ENCODE data around the gene CRB2.

DNA sequence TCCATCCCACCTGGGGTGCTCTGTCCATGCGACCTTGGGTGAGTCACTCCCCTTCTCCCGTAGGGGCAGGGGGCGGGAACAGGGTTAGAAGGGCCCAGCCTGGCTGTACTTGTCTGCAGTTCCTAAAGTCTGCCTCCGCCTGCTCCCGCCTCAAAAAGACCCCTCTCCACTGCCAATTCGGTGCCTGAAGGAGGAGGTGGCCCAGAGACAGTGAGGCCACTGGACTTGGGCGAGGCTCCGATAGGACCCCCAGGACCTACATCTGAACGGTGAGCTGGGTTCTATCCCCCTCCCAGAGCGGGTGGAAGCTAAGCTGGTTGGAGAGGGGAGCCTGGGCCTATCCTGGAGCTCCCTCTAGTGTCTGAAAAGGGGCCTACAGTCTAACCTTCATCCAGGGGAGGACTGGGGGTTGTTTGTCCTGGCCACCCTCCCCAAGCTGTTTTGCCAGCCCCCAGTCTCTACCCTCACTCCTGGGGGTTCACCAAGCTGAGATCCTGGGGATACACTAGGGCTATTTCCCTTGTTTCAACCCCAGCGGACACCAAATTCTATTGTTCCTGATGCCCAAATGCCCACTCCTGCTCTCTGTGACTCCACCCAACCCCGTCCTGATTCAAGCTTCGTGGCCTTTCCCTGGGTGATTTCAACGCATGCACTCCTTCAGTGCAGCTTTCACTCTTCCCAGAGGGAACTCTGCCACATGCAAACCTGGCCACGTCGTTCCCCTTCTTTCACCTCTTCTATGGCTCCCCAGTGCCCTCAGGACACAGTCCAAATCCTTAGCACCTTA is 6.1 kb upstream of the CRB2 start:
- TF ChIP-seq POLR2A (IDR thresholded peaks at IDR 0.05) = no peak
- TF ChIP-seq, protein P1, sequence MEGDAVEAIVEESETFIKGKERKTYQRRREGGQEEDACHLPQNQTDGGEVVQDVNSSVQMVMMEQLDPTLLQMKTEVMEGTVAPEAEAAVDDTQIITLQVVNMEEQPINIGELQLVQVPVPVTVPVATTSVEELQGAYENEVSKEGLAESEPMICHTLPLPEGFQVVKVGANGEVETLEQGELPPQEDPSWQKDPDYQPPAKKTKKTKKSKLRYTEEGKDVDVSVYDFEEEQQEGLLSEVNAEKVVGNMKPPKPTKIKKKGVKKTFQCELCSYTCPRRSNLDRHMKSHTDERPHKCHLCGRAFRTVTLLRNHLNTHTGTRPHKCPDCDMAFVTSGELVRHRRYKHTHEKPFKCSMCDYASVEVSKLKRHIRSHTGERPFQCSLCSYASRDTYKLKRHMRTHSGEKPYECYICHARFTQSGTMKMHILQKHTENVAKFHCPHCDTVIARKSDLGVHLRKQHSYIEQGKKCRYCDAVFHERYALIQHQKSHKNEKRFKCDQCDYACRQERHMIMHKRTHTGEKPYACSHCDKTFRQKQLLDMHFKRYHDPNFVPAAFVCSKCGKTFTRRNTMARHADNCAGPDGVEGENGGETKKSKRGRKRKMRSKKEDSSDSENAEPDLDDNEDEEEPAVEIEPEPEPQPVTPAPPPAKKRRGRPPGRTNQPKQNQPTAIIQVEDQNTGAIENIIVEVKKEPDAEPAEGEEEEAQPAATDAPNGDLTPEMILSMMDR (IDR thresholded peaks at IDR 0.05) = peak; percentile 77 to 92 (median 90)
- TF ChIP-seq EP300 (IDR thresholded peaks at IDR 0.05) = no peak
- TF ChIP-seq POLR2AphosphoS5 (IDR thresholded peaks at IDR 0.05) = no peak

Measured in upper lobe of left lung (tissue), 4 donors.